HepG2 (cell line): ENCODE results near the gene GSDME. TPM values are rescaled to one million over a fixed set of nuclear protein-coding genes. Genes with fewer than 3 reads are reported as not detected.

ENCODE experiments used
- CHCHD3 ChIP-seq: sonication (generic); formaldehyde crosslinking; IDR thresholded peaks from 2 replicates; pipeline ENCODE4 v1.8.0; 2022; ENCODE audit warnings: mild to moderate bottlenecking, missing genetic modification reagents, moderate library complexity
- EEA1 ChIP-seq: sonication (generic); formaldehyde crosslinking; IDR thresholded peaks from 2 replicates; pipeline ENCODE4 v1.5.1; 2020; ENCODE audit warnings: mild to moderate bottlenecking, missing genetic modification reagents, borderline replicate concordance
- HNRNPLL ChIP-seq: fragments of 200-400 bp; formaldehyde crosslinking; IDR thresholded peaks from 2 replicates; pipeline ENCODE4 v1.6.1; 2017; ENCODE audit warnings: mild to moderate bottlenecking, low read depth, low read length; ENCODE audit not compliant: poor library complexity, severe bottlenecking
- NR2C2 ChIP-seq: sonication (generic); formaldehyde crosslinking; IDR thresholded peaks from 2 replicates; pipeline ENCODE4 v1.4.0; 2020; ENCODE audit warnings: missing genetic modification reagents, mild to moderate bottlenecking, moderate library complexity, borderline replicate concordance
- PAX8 ChIP-seq: sonication (generic); formaldehyde crosslinking; IDR thresholded peaks from 2 replicates; pipeline ENCODE4 v1.8.0; 2022; ENCODE audit warnings: mild to moderate bottlenecking, missing genetic modification reagents, borderline replicate concordance
- SP1 ChIP-seq, 2 experiments: fragments of 450-650 bp in 1 of 2; sonication (generic) in 1 of 2; formaldehyde crosslinking in 1 of 2; IDR thresholded peaks; 2 replicates each; pipeline versions ENCODE4 v1.4.0 to v1.6.1; 2016 to 2020; ENCODE audit warnings: missing genetic modification reagents in 1 of 2
- TBL1XR1 ChIP-seq: fragments of 150-350 bp; IDR thresholded peaks from 2 replicates; pipeline ENCODE4 v1.6.1; 2014; ENCODE audit warnings: borderline replicate concordance, low read length; ENCODE audit not compliant: partially characterized antibody
- ZC3H13 ChIP-seq: sonication (generic); formaldehyde crosslinking; IDR thresholded peaks from 2 replicates; pipeline ENCODE4 v1.8.1; 2023; ENCODE audit warnings: mild to moderate bottlenecking, missing genetic modification reagents, moderate library complexity
- ZNF335 ChIP-seq: sonication (generic); formaldehyde crosslinking; IDR thresholded peaks from 2 replicates; pipeline ENCODE4 v1.4.0; 2020; ENCODE audit warnings: missing genetic modification reagents
- ZNF431 ChIP-seq: sonication (generic); formaldehyde crosslinking; IDR thresholded peaks from 2 replicates; pipeline ENCODE4 v1.9.0; 2022; ENCODE audit warnings: missing genetic modification reagents, low read depth, mild to moderate bottlenecking, borderline replicate concordance
- polyA plus RNA-seq, 8 experiments: library from polyadenylated mRNA; depleted of rRNA in 3 of 8; stranded (reverse) in 7 of 8; unstranded in 1 of 8; fragments of >200 nt; fragmentation: Illumina TruSeq in 4 of 8; extraction: Trizol in 4 of 8; gene quantifications; 2 replicates each; pipeline versions ENCODE4 v1.2.1 to v1.2.3, GENCODE V29; 2011 to 2016; ENCODE audit warnings: low read depth in 4 of 8, missing spikeins in 1 of 8, mixed read lengths in 1 of 8; ENCODE audit not compliant: insufficient read depth in 1 of 8
- total RNA-seq, 5 experiments: library from RNA; depleted of rRNA; stranded (reverse); fragments of >200 nt; fragmentation: Illumina TruSeq; extraction: Trizol; gene quantifications; 2 replicates each; pipeline ENCODE4 v1.2.3, GENCODE V29; 2016; ENCODE audit warnings: low read depth in 1 of 5
- TF ChIP-seq, protein P1 (sequence below): sonication (generic); formaldehyde crosslinking; IDR thresholded peaks from 2 replicates; pipeline ENCODE4 v1.5.0; 2020; ENCODE audit warnings: missing genetic modification reagents
- TF ChIP-seq, protein P2 (sequence below): fragments of 450-650 bp; IDR thresholded peaks from 2 replicates; pipeline ENCODE4 v1.6.1; 2016
- TF ChIP-seq, protein P3 (sequence below): sonication (generic); formaldehyde crosslinking; IDR thresholded peaks from 2 replicates; pipeline ENCODE4 v1.4.0; 2020; ENCODE audit warnings: missing genetic modification reagents
- TF ChIP-seq, protein P4 (sequence below): sonication (generic); formaldehyde crosslinking; IDR thresholded peaks from 2 replicates; pipeline ENCODE4 v1.8.1; 2023; ENCODE audit warnings: missing genetic modification reagents, inconsistent platforms, borderline replicate concordance
- TF ChIP-seq, protein P5 (sequence below): IDR thresholded peaks from 2 replicates; pipeline ENCODE4 v1.6.1; 2016; ENCODE audit warnings: mild to moderate bottlenecking
- TF ChIP-seq, protein P6 (sequence below): sonication (generic); formaldehyde crosslinking; conservative IDR thresholded peaks from 2 replicates; pipeline ENCODE4 v1.4.0; 2020; ENCODE audit warnings: mild to moderate bottlenecking, missing genetic modification reagents, moderate library complexity

GSDME gene
- total and polyA plus RNA-seq, 2 of the 13 experiments (the other 11 are each of a cell fraction or from before 2014, with no cell fraction given), result 19.2 to 28.2 TPM

DNA sequence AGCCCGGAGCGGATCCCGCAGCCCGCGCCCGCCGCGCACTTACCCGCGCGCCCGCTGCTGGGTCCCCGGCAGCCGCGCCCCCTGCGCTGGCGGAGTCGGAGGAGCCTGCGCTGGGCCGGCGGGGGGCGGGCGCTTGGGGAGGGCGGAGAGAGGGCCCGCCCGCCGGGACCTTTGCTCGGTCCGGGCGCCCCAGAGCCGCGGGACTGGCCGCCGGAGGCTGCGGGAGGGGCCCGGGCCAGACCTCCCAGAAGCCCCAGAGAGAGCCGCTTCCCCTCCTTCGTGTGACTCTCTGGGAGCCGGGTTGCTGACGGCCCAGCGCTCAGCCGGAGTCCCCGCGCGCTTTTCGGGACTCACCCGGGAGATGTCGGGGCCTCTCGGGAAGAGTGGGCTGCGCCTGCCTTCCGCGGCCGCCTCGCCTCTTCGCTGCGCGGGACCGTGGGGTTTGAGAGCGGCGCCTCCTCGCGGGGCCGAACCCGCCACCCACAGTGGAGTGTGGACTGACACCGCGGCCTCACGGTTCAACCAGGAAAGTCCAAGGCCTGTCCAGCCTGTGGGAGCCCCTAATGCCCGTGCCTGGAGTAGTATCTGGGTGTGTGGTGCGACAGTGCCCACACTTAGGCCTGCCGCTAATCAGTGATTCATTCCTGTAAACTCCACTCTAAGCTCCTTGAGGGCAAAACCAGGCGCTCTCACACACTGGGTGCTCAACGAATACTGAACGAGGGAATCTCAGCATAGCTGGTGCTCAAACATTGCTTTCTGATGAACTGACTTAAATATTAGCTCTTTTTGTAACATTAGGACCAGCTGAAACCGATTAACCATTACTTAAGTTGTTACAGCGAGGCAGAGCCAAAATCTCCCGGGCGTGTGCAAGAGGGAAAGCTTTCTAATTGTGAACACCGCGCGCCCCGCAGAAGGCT, at the start of gene GSDME (continued):
- no peak for TF ChIP-seq ZC3H13 (CRISPR knock-in tag)
- TF ChIP-seq, protein P1, sequence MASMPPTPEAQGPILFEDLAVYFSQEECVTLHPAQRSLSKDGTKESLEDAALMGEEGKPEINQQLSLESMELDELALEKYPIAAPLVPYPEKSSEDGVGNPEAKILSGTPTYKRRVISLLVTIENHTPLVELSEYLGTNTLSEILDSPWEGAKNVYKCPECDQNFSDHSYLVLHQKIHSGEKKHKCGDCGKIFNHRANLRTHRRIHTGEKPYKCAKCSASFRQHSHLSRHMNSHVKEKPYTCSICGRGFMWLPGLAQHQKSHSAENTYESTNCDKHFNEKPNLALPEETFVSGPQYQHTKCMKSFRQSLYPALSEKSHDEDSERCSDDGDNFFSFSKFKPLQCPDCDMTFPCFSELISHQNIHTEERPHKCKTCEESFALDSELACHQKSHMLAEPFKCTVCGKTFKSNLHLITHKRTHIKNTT (CRISPR knock-in tag), result no peak
- TF ChIP-seq, protein P2, sequence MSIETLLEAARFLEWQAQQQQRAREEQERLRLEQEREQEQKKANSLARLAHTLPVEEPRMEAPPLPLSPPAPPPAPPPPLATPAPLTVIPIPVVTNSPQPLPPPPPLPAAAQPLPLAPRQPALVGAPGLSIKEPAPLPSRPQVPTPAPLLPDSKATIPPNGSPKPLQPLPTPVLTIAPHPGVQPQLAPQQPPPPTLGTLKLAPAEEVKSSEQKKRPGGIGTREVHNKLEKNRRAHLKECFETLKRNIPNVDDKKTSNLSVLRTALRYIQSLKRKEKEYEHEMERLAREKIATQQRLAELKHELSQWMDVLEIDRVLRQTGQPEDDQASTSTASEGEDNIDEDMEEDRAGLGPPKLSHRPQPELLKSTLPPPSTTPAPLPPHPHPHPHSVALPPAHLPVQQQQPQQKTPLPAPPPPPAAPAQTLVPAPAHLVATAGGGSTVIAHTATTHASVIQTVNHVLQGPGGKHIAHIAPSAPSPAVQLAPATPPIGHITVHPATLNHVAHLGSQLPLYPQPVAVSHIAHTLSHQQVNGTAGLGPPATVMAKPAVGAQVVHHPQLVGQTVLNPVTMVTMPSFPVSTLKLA, result no peak
- TF ChIP-seq, protein P3, sequence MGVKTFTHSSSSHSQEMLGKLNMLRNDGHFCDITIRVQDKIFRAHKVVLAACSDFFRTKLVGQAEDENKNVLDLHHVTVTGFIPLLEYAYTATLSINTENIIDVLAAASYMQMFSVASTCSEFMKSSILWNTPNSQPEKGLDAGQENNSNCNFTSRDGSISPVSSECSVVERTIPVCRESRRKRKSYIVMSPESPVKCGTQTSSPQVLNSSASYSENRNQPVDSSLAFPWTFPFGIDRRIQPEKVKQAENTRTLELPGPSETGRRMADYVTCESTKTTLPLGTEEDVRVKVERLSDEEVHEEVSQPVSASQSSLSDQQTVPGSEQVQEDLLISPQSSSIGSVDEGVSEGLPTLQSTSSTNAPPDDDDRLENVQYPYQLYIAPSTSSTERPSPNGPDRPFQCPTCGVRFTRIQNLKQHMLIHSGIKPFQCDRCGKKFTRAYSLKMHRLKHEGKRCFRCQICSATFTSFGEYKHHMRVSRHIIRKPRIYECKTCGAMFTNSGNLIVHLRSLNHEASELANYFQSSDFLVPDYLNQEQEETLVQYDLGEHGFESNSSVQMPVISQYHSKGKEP (CRISPR knock-in tag), result no peak
- TF ChIP-seq EEA1, result no peak
- TF ChIP-seq, protein P4, sequence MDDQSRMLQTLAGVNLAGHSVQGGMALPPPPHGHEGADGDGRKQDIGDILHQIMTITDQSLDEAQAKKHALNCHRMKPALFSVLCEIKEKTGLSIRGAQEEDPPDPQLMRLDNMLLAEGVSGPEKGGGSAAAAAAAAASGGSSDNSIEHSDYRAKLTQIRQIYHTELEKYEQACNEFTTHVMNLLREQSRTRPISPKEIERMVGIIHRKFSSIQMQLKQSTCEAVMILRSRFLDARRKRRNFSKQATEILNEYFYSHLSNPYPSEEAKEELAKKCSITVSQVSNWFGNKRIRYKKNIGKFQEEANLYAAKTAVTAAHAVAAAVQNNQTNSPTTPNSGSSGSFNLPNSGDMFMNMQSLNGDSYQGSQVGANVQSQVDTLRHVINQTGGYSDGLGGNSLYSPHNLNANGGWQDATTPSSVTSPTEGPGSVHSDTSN (CRISPR knock-in tag), result no peak
- peak; percentile 86; the same call in 1 of the 2 replicates for TF ChIP-seq PAX8 (CRISPR knock-in tag)
- no peak for TF ChIP-seq NR2C2
- TF ChIP-seq ZNF431, result no peak
- TF ChIP-seq TBL1XR1, result no peak
- no peak for TF ChIP-seq ZNF335 (CRISPR knock-in tag)
- TF ChIP-seq SP1 (IDR thresholded peaks at IDR 0.05), result no peak
- no peak for TF ChIP-seq SP1 (CRISPR knock-in tag; IDR thresholded peaks at IDR 0.05)
- TF ChIP-seq HNRNPLL, result peak; percentile 92
- TF ChIP-seq, protein P5, sequence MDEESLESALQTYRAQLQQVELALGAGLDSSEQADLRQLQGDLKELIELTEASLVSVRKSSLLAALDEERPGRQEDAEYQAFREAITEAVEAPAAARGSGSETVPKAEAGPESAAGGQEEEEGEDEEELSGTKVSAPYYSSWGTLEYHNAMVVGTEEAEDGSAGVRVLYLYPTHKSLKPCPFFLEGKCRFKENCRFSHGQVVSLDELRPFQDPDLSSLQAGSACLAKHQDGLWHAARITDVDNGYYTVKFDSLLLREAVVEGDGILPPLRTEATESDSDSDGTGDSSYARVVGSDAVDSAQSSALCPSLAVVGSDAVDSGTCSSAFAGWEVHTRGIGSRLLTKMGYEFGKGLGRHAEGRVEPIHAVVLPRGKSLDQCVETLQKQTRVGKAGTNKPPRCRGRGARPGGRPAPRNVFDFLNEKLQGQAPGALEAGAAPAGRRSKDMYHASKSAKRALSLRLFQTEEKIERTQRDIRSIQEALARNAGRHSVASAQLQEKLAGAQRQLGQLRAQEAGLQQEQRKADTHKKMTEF (CRISPR knock-in tag), result 0 out of 2 replicates have a peak, but pooled peaks have one; percentile 57
- no peak for TF ChIP-seq CHCHD3 (CRISPR knock-in tag)
- TF ChIP-seq, protein P6, sequence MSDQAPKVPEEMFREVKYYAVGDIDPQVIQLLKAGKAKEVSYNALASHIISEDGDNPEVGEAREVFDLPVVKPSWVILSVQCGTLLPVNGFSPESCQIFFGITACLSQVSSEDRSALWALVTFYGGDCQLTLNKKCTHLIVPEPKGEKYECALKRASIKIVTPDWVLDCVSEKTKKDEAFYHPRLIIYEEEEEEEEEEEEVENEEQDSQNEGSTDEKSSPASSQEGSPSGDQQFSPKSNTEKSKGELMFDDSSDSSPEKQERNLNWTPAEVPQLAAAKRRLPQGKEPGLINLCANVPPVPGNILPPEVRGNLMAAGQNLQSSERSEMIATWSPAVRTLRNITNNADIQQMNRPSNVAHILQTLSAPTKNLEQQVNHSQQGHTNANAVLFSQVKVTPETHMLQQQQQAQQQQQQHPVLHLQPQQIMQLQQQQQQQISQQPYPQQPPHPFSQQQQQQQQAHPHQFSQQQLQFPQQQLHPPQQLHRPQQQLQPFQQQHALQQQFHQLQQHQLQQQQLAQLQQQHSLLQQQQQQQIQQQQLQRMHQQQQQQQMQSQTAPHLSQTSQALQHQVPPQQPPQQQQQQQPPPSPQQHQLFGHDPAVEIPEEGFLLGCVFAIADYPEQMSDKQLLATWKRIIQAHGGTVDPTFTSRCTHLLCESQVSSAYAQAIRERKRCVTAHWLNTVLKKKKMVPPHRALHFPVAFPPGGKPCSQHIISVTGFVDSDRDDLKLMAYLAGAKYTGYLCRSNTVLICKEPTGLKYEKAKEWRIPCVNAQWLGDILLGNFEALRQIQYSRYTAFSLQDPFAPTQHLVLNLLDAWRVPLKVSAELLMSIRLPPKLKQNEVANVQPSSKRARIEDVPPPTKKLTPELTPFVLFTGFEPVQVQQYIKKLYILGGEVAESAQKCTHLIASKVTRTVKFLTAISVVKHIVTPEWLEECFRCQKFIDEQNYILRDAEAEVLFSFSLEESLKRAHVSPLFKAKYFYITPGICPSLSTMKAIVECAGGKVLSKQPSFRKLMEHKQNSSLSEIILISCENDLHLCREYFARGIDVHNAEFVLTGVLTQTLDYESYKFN (CRISPR knock-in tag), result no peak; the same call in 1 of the 2 replicates
